K562 (cell line): Measurements from ENCODE around the gene HOXB7. TPM values are rescaled to one million over a fixed set of nuclear protein-coding genes. Genes with fewer than 3 reads are reported as not detected.

Experiments used
- ATAC-seq: fragments of 200-7000 bp; cut with Tn5 transposase; 3 replicates; pipeline ENCODE4 v1.9.1; 2020; ENCODE audit warnings: moderate library complexity
- BruUV-seq: library from RNA; stranded (reverse); fragments of 400-500 nt; replicated peaks from 2 replicates; lab custom pipeline; 2021; lab: Mats Ljungman, UMichigan
- CTCF ChIA-PET: fragments of 300-600 bp; formaldehyde crosslinking; extraction: SDS; loops from one replicate; lab custom pipeline; 2021; ENCODE audit warnings: low intra/inter-chr PET ratio; lab: Yijun Ruan, JAX
- POLR2A ChIA-PET: fragments of 300-600, 350-650 bp; sonication (Branson Sonifier 250); formaldehyde crosslinking; extraction: SDS; loops from one replicate; lab custom pipeline; 2021; ENCODE audit warnings: antibody characterized with exemption, inconsistent platforms; lab: Yijun Ruan, JAX
- DNase-seq, 4 experiments: peaks; one replicate each; pipeline versions ENCODE4 v3.0.0 to v3.0.0-alpha.2; 2011 to 2018; ENCODE audit warnings: low spot score in 3 of 4, mixed read lengths in 3 of 4; ENCODE audit errors: extremely low read depth in 1 of 4
- FAIRE-seq: peaks from 2 replicates; lab custom pipeline; 2011; peaks lifted over from hg19 to GRCh38; lab: Jason Lieb, UNC
- H2AFZ ChIP-seq: 2 replicates; pipeline ENCODE4 v1.6.0; 2011; ENCODE audit warnings: low read depth, low read length, control low read depth, inconsistent platforms
- H3K27ac ChIP-seq: fragments of 200-600 bp; 3 replicates; pipeline ENCODE4 v1.8.0; 2011; ENCODE audit warnings: low read depth, mild to moderate bottlenecking, control low read depth, inconsistent platforms, low read length, moderate library complexity, mixed read lengths; ENCODE audit errors: extremely low read depth
- H3K27me3 ChIP-seq, 2 experiments: fragments of 300-600 bp in 1 of 2; 2 replicates in 1 of 2; 3 replicates in 1 of 2; pipeline versions ENCODE4 v1.6.0 to v1.8.0; 2011; ENCODE audit warnings: inconsistent platforms in 2 of 2, low read length in 2 of 2, mild to moderate bottlenecking in 1 of 2, mixed read lengths in 1 of 2, moderate library complexity in 1 of 2; ENCODE audit not compliant: control insufficient read depth in 2 of 2, insufficient read depth in 2 of 2
- H3K36me3 ChIP-seq: fragments of 300-600 bp; 3 replicates; pipeline ENCODE4 v1.8.0; 2011; ENCODE audit warnings: mild to moderate bottlenecking, low read length, inconsistent platforms; ENCODE audit not compliant: control insufficient read depth, insufficient read depth
- H3K4me1 ChIP-seq, 2 experiments: fragments of 200-600 bp in 1 of 2; replicated peaks in 1 of 2; 2 replicates in 1 of 2; 3 replicates in 1 of 2; pipeline versions ENCODE4 v1.5.1 to v1.8.0; 2011; ENCODE audit warnings: inconsistent platforms in 2 of 2, low read length in 2 of 2, mild to moderate bottlenecking in 1 of 2, mixed read lengths in 1 of 2, moderate library complexity in 1 of 2; ENCODE audit not compliant: control insufficient read depth in 2 of 2, insufficient read depth in 2 of 2
- H3K4me2 ChIP-seq: 2 replicates; pipeline ENCODE4 v1.6.1; 2011; ENCODE audit warnings: low read length, control low read depth, inconsistent platforms, mixed read lengths; ENCODE audit not compliant: insufficient read depth
- H3K4me3 ChIP-seq: fragments of 200-600 bp; sonication (generic), shearing (Covaris generic); 2 replicates; pipeline ENCODE4 v1.5.1; 2016; ENCODE audit warnings: control low read depth, inconsistent platforms
- H3K79me2 ChIP-seq: fragments of 200-600 bp; 3 replicates; pipeline ENCODE4 v1.8.0; 2011; ENCODE audit warnings: low read length, inconsistent platforms; ENCODE audit not compliant: control insufficient read depth, insufficient read depth
- H3K9ac ChIP-seq, 2 experiments: 2 replicates each; pipeline versions ENCODE4 v1.6.0 to v1.6.1; 2011; ENCODE audit warnings: low read depth in 2 of 2, low read length in 2 of 2, control low read depth in 1 of 2, inconsistent platforms in 1 of 2, mild to moderate bottlenecking in 1 of 2, mixed read lengths in 1 of 2; ENCODE audit not compliant: insufficient read depth in 1 of 2
- H3K9me1 ChIP-seq: one replicate; pipeline ENCODE4 v1.6.0; 2011; ENCODE audit warnings: inconsistent platforms, mild to moderate bottlenecking, low read length, moderate library complexity; ENCODE audit not compliant: control insufficient read depth, insufficient read depth
- H3K9me3 ChIP-seq: replicated peaks from 2 replicates; pipeline ENCODE4 v1.5.1; 2011; ENCODE audit warnings: low read depth, low read length, inconsistent platforms; ENCODE audit not compliant: control insufficient read depth, insufficient read depth
- H4K20me1 ChIP-seq: replicated peaks from 2 replicates; pipeline ENCODE4 v1.6.1; 2011; ENCODE audit warnings: low read length, inconsistent platforms, mixed read lengths; ENCODE audit not compliant: control insufficient read depth, insufficient read depth
- ARHGAP35 ChIP-seq: fragments of 450-650 bp; IDR thresholded peaks from 2 replicates; pipeline ENCODE4 v1.6.1; 2018; ENCODE audit not compliant: partially characterized antibody
- BHLHE40 ChIP-seq: IDR thresholded peaks from 2 replicates; pipeline ENCODE4 v1.6.1; 2011; ENCODE audit warnings: low read length, improper control_type of control experiment
- BRD9 ChIP-seq: fragments of 450-650 bp; IDR thresholded peaks from 2 replicates; pipeline ENCODE4 v1.6.1; 2018; ENCODE audit warnings: low read depth; ENCODE audit not compliant: partially characterized antibody
- CEBPG ChIP-seq, 3 experiments: fragments of 200-800 bp in 1 of 3; sonication (Bioruptor generic) in 1 of 3; sonication (generic) in 1 of 3; formaldehyde crosslinking in 1 of 3; IDR thresholded peaks in 2 of 3; conservative IDR thresholded peaks in 1 of 3; 2 replicates each; pipeline versions ENCODE4 v1.6.1 to v1.8.0; 2016 to 2022; ENCODE audit warnings: missing compliant biosample characterization in 2 of 3, missing genetic modification characterization in 2 of 3, mild to moderate bottlenecking in 1 of 3, missing genetic modification reagents in 1 of 3
- CHAMP1 ChIP-seq: fragments of 450-650 bp; IDR thresholded peaks from 2 replicates; pipeline ENCODE4 v1.6.1; 2016; ENCODE audit warnings: mild to moderate bottlenecking
- CREB3L1 ChIP-seq: fragments of 450-650 bp; IDR thresholded peaks from 2 replicates; pipeline ENCODE4 v1.6.1; 2014; ENCODE audit warnings: low read depth, mild to moderate bottlenecking, moderate library complexity, borderline replicate concordance
- DPF2 ChIP-seq: fragments of 450-650 bp; IDR thresholded peaks from 2 replicates; pipeline ENCODE4 v1.6.1; 2016
- FOXA3 ChIP-seq, 2 experiments: fragments of 450-650 bp in 1 of 2; sonication (generic) in 1 of 2; formaldehyde crosslinking; IDR thresholded peaks in 1 of 2; conservative IDR thresholded peaks in 1 of 2; 2 replicates each; pipeline versions ENCODE4 v1.4.0 to v1.8.0; 2020 to 2022; ENCODE audit warnings: mild to moderate bottlenecking in 2 of 2, missing genetic modification reagents in 1 of 2
- PKNOX1 ChIP-seq: fragments of 450-650 bp; IDR thresholded peaks from 2 replicates; pipeline ENCODE4 v1.6.1; 2016
- SMARCA5 ChIP-seq: fragments of 450-650 bp; IDR thresholded peaks from 2 replicates; pipeline ENCODE4 v1.6.1; 2016
- SNRNP70 ChIP-seq: fragments of 200-400 bp; formaldehyde crosslinking; optimal IDR thresholded peaks from 2 replicates; pipeline ENCODE3; 2017; ENCODE audit warnings: low read depth, low read length
- ZNF175 ChIP-seq: fragments of 200-800 bp; sonication (Bioruptor generic); IDR thresholded peaks from 2 replicates; pipeline ENCODE4 v1.6.1; 2016; ENCODE audit warnings: low read depth, mild to moderate bottlenecking, missing genetic modification characterization, missing compliant biosample characterization
- ZNF699 ChIP-seq: fragments of 250-450 bp; sonication (Bioruptor Pico); IDR thresholded peaks from 2 replicates; pipeline ENCODE4 v1.8.0; 2021; ENCODE audit warnings: mild to moderate bottlenecking, moderate library complexity; ENCODE audit not compliant: insufficient replicate concordance
- ZNF740 ChIP-seq, 3 experiments: fragments of 200-800 bp in 1 of 3; sonication (Bioruptor generic) in 1 of 3; sonication (generic) in 1 of 3; formaldehyde crosslinking in 1 of 3; IDR thresholded peaks; 2 replicates each; pipeline versions ENCODE4 v1.6.1 to v1.8.0; 2016 to 2022; ENCODE audit warnings: mild to moderate bottlenecking in 2 of 3, missing compliant biosample characterization in 2 of 3, missing genetic modification characterization in 2 of 3, missing genetic modification reagents in 1 of 3
- WGBS: fragments of 100-300 bp; shearing (Covaris generic); methylation state at CpG from one replicate; pipeline ENCODE4 v1.1.6; 2016; ENCODE audit warnings: low coverage, mixed read lengths; ENCODE audit not compliant: insufficient coverage; ENCODE audit errors: missing lambda C conversion rate; 5-methylcytosine and 5-hydroxymethylcytosine counted together
- in situ Hi-C: fragments of 300-500 bp; cut with MboI; formaldehyde crosslinking; loops from 4 replicates; pipeline ENCODE4 v1.15.0; 2018; ENCODE audit warnings: inconsistent platforms, mixed read lengths
- intact Hi-C: fragments of 100-400 bp; cut with micrococcal nuclease; formaldehyde crosslinking; loops from 2 replicates; pipeline ENCODE4 v1.14.2; 2022
- polyA plus RNA-seq, 8 experiments: library from polyadenylated mRNA; depleted of rRNA in 4 of 8; stranded (reverse) in 5 of 8; unstranded in 3 of 8; fragments of >200 nt; fragmentation: Nextera tagmentation in 2 of 8; fragmentation: Illumina TruSeq in 1 of 8; extraction: Ambion mirVana in 2 of 8; extraction: Trizol in 1 of 8; gene quantifications; 2 replicates each; pipeline versions ENCODE4 v1.2.1 to v1.2.3, GENCODE V29; 2011 to 2014; ENCODE audit warnings: inconsistent platforms in 1 of 8, missing spikeins in 1 of 8
- total RNA-seq, 7 experiments: library from RNA; depleted of rRNA in 6 of 7; stranded (reverse); fragments of >200 nt in 6 of 7; fragmentation: Illumina TruSeq in 2 of 7; extraction: Trizol in 2 of 7; gene quantifications; 2 replicates each; pipeline versions ENCODE4 v1.2.1 to v1.2.3, GENCODE V29; 2011 to 2021; ENCODE audit warnings: low replicate concordance in 1 of 7

The HOXB7 gene
- total and polyA plus RNA-seq, 9 of the 15 experiments (the other 6 are each of a cell fraction or from before 2014, with no cell fraction given): 5.5 to 16.7 (median 8.3) TPM

GRCh38 chr17:48587276-48588073 is 23.3 kb downstream of the HOXB7 start:
- ChIA-PET CTCF (no interaction called here), POLR2A (interaction anchor here (0.5 to 2.0 kb wide), 9 partner anchors 14 to 422 kb away, joined by 3 to 6 read pairs (median 3); partner anchors contain the start of gene HOXB6)
- H3K36me3 ChIP-seq: no peaks in the 10 kb centered on the region
- peaks cover 27 to 29% of the 10 kb centered on the region in 2 experiments for H3K4me1 ChIP-seq
- in situ Hi-C loops (no loop called here), intact Hi-C loops (no loop called here)
- no peaks in the 10 kb centered on the region for H3K9me1 ChIP-seq
- H4K20me1 ChIP-seq: no peaks in the 10 kb centered on the region
- FAIRE-seq (no peak), DNase-seq (no peak), ATAC-seq (no peak)
- H3K79me2 ChIP-seq: peaks cover 22% of the 10 kb centered on the region
- WGBS: 50% methylated on average over 5 of the region's 5 CpGs
- no TSS peak for BruUV-seq
- no peaks in the 10 kb centered on the region for H3K9me3 ChIP-seq
- H3K9ac ChIP-seq: no peak overlapping the region
- H3K27me3 ChIP-seq: no peaks in the 10 kb centered on the region
- H3K4me3 ChIP-seq: no peak overlapping the region
- H3K4me2 ChIP-seq: no peak overlapping the region
- H2AFZ ChIP-seq: no peak overlapping the region
- H3K27ac ChIP-seq: no peak overlapping the region
- TF ChIP-seq FOXA3 (CRISPR knock-in tag; conservative IDR thresholded peaks at IDR 0.05 in 1 of 2, IDR thresholded peaks at IDR 0.05 in 1 of 2) (peak in 1 of 2 experiments; percentile 27; a peak in 1 of 4 replicates), PKNOX1 (peak; percentile 22; the same call in 1 of the 2 replicates), BRD9 (no peak), SNRNP70 (no peak), ZNF699 (no peak), ARHGAP35 (no peak), ZNF740 (CRISPR knock-in tag; IDR thresholded peaks at IDR 0.05) (no peak), ZNF740 (tag; IDR thresholded peaks at IDR 0.05) (no peak), DPF2 (no peak), SMARCA5 (no peak), CHAMP1 (no peak), CEBPG (CRISPR knock-in tag; IDR thresholded peaks at IDR 0.05) (no peak), CEBPG (tag; conservative IDR thresholded peaks at IDR 0.05 in 1 of 2, IDR thresholded peaks at IDR 0.05 in 1 of 2) (peak in 1 of 2 experiments; percentile 75; a peak in 2 of 4 replicates), CREB3L1 (no peak), ZNF175 (peak; percentile 66), BHLHE40 (no peak)
